ENCODE results near the gene MRPL17. TPM values are rescaled to one million over a fixed set of nuclear protein-coding genes. Genes with fewer than 3 reads are reported as not detected.

MRPL17 gene
- polyA plus RNA-seq, 1 donor from 2014 or later = 28.3 TPM

DNA sequence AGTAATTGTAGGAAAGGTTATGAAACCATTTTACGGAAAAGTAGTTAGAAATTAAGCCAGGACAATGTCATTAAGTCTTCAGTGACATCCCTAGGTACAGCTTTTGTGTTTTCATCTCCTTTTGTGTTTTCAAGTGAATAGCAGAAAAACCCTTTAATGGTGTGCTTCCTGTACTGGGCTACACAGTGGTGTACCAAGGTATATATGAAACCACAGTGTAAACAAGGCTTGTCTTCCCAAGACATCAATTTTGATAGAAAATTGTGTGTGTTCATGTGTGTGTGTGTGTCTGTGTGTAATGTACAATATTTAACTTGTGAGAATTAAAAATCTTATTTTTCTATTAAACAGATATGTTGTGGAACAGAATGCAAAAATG lies 8.9 kb downstream of the MRPL17 start:
- Histone ChIP-seq H2AFZ (ENCODE audit: low read depth, low read length) (no peak overlapping the region), H3K27ac (ENCODE audit: low read length) (no peak overlapping the region), H3K9me2 (ENCODE audit: insufficient read depth, low read length) (no peaks in the 10 kb centered on the region), H3K4me2 (ENCODE audit: low read length) (no peak overlapping the region), H3K36me3 (ENCODE audit: insufficient read depth, low read length) (no peaks in the 10 kb centered on the region), H3K4me3 (ENCODE audit: low read length) (no peak overlapping the region), H3K9ac (ENCODE audit: low read length) (no peak overlapping the region), H3K79me2 (replicated peaks; ENCODE audit: insufficient read depth, low read length) (no peaks in the 10 kb centered on the region), H4K20me1 (ENCODE audit: insufficient read depth) (no peaks in the 10 kb centered on the region), H3K9me3 (ENCODE audit: low read length) (no peaks in the 10 kb centered on the region), H3F3A (ENCODE audit: insufficient read depth, low read length, poor library complexity, severe bottlenecking) (no peaks in the 10 kb centered on the region), H3K27me3 (ENCODE audit: insufficient read depth, low read depth, low read length) (no peaks in the 10 kb centered on the region)
- TF ChIP-seq MXI1 (conservative IDR thresholded peaks at IDR 0.05; ENCODE audit: poor library complexity, severe bottlenecking) = no peak
- TF ChIP-seq CTCF (IDR thresholded peaks at IDR 0.05; ENCODE audit: poor library complexity, severe bottlenecking) = no peak
- no peak for TF ChIP-seq TAF1 (IDR thresholded peaks at IDR 0.05; ENCODE audit: low read depth)
- TF ChIP-seq SMC3 (conservative IDR thresholded peaks at IDR 0.05; ENCODE audit: poor library complexity) = no peak
- no peak for TF ChIP-seq REST (IDR thresholded peaks at IDR 0.05; ENCODE audit: borderline replicate concordance)
- no peak for TF ChIP-seq EZH2 (IDR thresholded peaks at IDR 0.05; ENCODE audit: borderline replicate concordance, insufficient read depth, low read length, poor library complexity, severe bottlenecking)
- no peak for TF ChIP-seq POLR2AphosphoS5 (IDR thresholded peaks at IDR 0.05)
- TF ChIP-seq RAD21 (conservative IDR thresholded peaks at IDR 0.05) = no peak

- Histone ChIP-seq H2AFZ (ENCODE audit: low read depth, low read length) (no peak overlapping the region), H3K9me3 (ENCODE audit: low read length) (no peaks in the 10 kb centered on the region), H3K4me3 (ENCODE audit: low read length) (no peak overlapping the region), H4K20me1 (ENCODE audit: insufficient read depth) (no peaks in the 10 kb centered on the region), H3K9me2 (ENCODE audit: insufficient read depth, low read length) (no peaks in the 10 kb centered on the region), H3F3A (ENCODE audit: insufficient read depth, low read length, poor library complexity, severe bottlenecking) (no peaks in the 10 kb centered on the region), H3K79me2 (replicated peaks; ENCODE audit: insufficient read depth, low read length) (no peaks in the 10 kb centered on the region), H3K27ac (ENCODE audit: low read length) (no peak overlapping the region), H3K9ac (ENCODE audit: low read length) (no peak overlapping the region), H3K36me3 (ENCODE audit: insufficient read depth, low read length) (no peaks in the 10 kb centered on the region), H3K27me3 (ENCODE audit: insufficient read depth, low read depth, low read length) (no peaks in the 10 kb centered on the region), H3K4me2 (ENCODE audit: low read length) (no peak overlapping the region)
- no peak for TF ChIP-seq SMC3 (conservative IDR thresholded peaks at IDR 0.05; ENCODE audit: poor library complexity)
- TF ChIP-seq MXI1 (conservative IDR thresholded peaks at IDR 0.05; ENCODE audit: poor library complexity, severe bottlenecking) = no peak
- no peak for TF ChIP-seq CTCF (IDR thresholded peaks at IDR 0.05; ENCODE audit: poor library complexity, severe bottlenecking)
- no peak for TF ChIP-seq TAF1 (IDR thresholded peaks at IDR 0.05; ENCODE audit: low read depth)
- TF ChIP-seq RAD21 (conservative IDR thresholded peaks at IDR 0.05) = no peak
- TF ChIP-seq POLR2AphosphoS5 (IDR thresholded peaks at IDR 0.05) = no peak
- no peak for TF ChIP-seq EP300 (conservative IDR thresholded peaks at IDR 0.05; ENCODE audit: poor library complexity, severe bottlenecking)
- TF ChIP-seq REST (IDR thresholded peaks at IDR 0.05; ENCODE audit: borderline replicate concordance) = no peak
- no peak for TF ChIP-seq EZH2 (IDR thresholded peaks at IDR 0.05; ENCODE audit: borderline replicate concordance, insufficient read depth, low read length, poor library complexity, severe bottlenecking)
These were observed 9.5 kb downstream of the MRPL17 start for GRCh38 chr11:6673523-6674218.
